HG03108 (cell line): ENCODE measurements around the gene EMSY.
"Not testable (repeated sequence)": the region's sequence is repeated elsewhere in the genome, so short reads cannot be mapped to it uniquely, and the experiment has no call there.

Source experiments
- ATAC-seq: cut with Tn5 transposase; IDR thresholded peaks from one replicate; pipeline ENCODE4 v1.9.1; 2021; ENCODE audit warnings: moderate library complexity; ENCODE audit not compliant: unreplicated experiment

EMSY gene, protein sequence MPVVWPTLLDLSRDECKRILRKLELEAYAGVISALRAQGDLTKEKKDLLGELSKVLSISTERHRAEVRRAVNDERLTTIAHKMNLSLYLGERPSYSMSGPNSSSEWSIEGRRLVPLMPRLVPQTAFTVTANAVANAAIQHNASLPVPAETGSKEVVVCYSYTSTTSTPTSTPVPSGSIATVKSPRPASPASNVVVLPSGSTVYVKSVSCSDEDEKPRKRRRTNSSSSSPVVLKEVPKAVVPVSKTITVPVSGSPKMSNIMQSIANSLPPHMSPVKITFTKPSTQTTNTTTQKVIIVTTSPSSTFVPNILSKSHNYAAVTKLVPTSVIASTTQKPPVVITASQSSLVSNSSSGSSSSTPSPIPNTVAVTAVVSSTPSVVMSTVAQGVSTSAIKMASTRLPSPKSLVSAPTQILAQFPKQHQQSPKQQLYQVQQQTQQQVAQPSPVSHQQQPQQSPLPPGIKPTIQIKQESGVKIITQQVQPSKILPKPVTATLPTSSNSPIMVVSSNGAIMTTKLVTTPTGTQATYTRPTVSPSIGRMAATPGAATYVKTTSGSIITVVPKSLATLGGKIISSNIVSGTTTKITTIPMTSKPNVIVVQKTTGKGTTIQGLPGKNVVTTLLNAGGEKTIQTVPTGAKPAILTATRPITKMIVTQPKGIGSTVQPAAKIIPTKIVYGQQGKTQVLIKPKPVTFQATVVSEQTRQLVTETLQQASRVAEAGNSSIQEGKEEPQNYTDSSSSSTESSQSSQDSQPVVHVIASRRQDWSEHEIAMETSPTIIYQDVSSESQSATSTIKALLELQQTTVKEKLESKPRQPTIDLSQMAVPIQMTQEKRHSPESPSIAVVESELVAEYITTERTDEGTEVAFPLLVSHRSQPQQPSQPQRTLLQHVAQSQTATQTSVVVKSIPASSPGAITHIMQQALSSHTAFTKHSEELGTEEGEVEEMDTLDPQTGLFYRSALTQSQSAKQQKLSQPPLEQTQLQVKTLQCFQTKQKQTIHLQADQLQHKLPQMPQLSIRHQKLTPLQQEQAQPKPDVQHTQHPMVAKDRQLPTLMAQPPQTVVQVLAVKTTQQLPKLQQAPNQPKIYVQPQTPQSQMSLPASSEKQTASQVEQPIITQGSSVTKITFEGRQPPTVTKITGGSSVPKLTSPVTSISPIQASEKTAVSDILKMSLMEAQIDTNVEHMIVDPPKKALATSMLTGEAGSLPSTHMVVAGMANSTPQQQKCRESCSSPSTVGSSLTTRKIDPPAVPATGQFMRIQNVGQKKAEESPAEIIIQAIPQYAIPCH (N-terminal part only)

DNA sequence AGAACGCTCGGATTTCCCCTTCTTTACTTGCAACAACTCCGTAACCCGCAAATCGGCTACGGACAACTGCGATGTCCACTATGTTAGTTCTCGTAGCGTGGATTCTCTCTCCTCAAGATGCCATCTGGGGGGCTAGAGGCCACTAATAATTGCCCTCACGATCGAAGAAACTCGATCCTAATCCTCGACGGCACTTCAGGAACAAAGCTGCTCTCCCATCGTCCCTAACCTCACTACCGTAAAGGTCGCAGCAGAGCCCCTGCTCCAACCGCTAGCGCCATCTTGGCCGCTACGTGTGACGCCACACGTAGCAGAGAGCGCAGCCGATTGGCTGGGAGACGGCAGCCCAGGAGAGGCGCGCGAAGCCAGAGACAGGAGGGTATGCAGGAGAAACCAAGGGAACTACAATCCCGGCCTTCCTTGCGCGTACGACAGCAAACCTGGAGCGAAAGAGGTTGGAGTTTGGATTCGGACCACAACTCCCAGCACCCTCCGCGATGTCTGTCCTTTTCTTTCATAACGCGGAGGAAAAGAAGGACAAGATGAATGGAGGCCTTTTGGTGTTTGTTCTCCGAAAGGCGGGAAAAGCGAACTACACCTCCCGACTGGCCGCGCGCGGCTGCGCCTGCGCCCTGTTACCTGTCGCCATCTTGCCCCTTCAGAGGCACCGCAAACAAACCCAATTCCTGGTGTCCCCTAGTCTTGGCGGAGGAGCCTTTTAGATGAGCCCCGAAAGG lies at the start of gene EMSY:
TSS of gene EMSY (plus strand) at position 635 of the 737 bp plus-strand sequence. CDS start 1,921 bp downstream, outside the sequence.
- peak; percentile 91 for ATAC-seq

DNA sequence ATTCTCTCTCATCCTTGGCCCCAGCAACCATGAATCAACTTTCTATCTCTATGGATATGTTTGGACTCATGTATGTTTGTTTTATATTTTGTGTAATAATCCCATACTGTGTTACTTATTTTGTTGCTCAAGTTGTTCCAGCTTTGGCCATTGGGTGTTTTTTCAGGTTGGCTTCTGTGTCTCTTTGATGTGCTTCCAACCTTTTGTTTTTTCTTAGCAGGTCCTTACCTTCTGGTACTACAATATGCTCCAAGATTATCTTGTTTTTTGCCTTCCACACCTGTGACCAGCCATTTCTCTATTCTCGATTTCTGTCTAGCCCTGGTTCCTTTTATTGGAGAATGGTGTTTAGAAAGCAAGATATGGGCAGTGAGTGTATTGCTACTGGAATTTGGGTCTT lies 49.5 kb upstream of the EMSY start:
- ATAC-seq, result no peak

DNA sequence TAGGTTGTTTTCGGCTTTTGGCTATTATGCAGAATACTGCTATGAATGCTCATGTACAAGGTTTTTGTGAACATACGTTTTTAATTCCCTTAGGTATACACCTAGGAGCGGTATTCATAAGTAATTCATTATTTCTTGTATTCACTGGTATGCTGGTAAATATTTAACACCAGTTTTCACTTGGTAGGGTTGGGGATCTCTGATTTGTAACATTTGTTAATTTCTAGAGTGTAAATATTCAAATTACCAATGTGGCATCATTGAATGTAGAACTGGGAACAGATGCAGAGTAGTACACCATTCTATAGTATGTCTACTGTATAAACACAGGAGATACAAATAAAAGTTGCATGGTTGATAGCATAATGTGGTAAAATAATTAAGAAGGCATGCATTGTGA lies 47.4 kb upstream of the EMSY start:
- peak; percentile 80 for ATAC-seq

DNA sequence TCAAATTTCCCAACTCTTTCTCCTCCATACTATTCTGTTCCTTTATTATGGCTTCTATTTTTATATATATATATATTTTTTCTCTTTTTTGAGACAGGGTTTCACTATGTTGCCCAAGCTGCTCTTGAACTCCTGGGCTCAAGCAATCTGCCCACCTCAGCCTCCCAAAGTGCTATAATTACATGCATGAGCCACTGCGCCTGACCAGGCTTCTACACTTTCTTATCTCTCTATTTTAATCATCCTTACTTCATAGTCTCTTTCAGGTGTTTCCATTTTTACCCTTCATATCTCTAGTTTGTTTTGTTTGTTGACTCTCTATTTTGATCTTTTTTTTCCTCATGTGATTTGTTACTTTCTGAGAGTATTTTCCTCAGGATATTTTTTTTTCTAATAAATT lies 43.9 kb upstream of the EMSY start:
- ATAC-seq, result no peak

DNA sequence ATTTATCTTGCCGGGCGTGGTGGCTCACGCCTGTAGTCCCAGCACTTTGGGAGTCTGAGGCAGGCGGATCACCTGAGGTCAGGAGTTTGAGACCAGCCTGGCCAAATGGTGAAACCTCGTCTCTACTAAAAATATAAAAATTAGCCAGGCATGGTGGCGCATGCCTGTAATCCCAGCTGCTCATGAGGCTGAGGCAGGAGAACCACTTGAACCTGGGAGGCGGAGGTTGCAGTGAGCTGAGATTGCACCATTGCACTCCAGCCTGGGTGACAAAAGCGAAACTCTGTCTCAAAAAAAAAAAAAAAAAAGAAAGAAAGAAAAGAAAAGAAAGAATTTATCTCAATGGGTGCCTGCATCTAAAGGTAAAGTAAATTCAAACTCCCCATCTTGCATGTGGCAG lies 43.3 kb upstream of the EMSY start:
- not testable (repeated sequence) for ATAC-seq

DNA sequence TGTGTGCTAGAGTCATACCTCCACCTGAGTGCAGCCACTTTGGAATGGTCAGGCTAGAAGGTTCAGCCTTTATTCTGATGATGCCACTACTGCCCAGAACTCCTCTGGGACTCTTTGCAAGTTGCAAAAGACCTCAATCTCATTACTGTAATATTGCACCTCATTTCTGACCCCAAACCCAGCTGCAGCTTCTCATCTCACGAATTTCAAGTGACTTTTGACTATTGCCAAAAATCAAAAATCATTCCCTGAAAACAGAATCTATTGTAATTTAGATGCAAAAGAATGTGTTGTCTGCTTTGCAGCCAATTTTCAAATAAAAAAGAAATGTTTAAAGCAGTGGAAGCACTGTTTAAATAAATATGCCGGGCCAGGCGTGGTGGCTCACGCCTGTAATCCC lies 38.5 kb upstream of the EMSY start:
- ATAC-seq, result no peak

DNA sequence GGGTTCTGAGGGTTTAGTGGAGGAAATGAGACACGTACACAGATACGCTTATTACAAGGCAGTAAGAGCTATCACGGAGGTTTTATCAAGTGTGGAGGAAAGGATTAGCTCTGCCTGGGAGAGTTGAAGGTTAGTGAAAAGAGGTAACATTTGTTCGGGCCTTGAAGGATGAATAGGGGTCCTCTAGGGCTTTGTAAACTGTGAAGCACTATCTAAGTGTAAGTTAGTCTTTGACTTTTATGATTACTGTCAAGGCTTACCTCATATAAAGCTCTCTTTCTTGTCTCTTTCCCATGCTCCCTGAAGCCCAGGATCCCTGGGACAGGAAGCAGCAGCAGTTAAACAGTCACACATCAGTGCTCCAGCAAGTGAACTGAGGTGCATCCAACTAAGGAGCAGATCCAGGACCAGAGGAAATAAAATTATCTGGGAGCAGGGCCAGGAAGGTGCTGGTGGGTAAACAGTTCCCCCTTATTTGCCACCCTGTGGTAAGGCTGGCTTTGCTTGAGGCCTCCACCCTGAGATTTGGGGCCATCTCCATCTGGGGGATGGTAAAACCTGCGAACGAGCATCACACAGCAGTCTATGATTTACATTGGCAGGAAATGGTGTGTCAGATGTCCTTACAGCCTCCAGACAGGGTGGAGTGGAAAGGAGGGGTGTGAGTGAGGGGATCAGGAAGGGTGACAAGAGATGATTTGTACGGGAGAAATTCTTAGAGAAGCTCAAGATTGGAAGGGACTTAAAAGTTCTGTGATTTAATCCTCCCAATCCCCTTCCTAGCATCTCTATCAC lies 36.5 kb upstream of the EMSY start:
- no peak for ATAC-seq

DNA sequence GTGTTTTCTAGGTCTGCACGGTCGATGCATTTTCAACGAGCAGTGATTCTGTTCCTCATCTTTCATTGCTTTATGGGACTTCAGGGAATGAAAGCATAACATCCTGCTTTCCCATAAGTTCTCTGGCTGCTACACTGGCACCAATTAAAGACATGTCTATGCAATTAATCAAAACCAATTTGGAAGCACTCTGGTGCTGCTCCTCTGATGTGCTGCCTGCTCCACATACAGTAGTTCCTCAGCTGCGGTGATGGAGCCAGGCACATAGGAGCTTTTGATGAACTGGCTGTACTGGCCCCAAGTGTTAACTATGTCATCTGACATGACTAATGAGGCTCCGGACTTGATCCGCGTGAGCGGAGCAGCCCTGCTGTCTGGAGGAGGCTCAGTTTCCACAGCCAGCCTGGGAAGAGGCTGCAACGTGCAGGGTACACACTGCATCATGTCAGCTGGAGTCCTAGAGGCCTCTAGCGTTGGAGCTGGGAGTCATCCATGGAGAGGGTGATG lies 33.9 kb upstream of the EMSY start:
- ATAC-seq, result no peak

DNA sequence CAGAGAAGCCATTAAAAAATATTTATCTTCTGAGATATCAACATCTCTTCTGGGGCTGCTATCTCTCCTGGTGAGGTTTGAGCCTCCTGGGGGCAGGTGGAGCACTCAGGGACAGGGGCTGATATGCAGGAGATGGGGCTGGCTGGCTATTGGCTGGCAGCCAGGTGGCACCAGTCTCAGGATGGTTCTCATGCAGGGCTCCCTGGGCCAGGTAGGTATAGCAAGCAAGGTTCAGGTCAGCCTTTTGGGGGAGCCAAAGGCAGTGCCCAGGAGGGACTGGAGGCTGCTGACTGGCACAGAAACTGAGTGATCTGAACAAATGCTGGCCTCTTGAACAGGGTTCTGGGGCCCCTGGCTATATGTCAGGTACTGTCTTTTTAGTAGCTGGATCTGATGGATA lies 29.7 kb upstream of the EMSY start:
- ATAC-seq, result no peak

DNA sequence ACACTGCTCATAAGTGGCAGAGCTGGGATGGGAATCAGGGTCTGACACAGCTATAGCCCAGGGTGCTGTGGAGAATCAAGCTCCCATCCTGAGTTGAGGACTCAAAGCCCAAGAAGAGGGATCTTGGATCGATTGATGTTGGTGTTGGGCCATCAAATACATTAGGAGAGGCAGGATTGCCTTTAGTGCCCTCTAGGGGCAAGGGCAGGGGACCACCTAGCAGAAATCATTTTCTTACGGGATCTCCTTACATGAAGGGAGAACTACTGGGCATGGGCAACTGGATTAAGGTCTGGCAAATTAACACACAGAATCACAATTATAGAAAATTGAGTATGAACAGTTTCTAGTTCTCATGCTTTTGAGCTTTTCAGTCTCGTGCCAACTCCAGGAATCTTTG lies 24.9 kb upstream of the EMSY start:
- no peak for ATAC-seq

DNA sequence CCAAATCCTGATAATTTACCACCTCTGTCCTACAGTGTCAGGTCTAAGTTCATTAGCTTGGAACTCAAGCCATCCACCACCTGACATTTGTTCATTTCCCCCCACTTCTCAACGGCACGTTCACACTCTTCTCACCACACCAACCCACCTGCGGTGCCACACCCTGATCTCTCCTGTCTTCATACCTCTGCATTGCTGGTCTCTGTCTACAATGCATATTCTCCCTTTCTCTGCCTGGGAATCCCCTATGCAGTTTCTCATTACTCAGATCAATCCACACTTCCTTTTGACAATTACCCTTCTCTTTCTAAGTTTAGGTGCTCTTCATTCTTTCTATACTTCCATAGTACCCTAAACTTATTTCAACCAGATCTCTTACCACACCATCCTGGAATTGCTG lies 20.4 kb upstream of the EMSY start:
- no peak for ATAC-seq

DNA sequence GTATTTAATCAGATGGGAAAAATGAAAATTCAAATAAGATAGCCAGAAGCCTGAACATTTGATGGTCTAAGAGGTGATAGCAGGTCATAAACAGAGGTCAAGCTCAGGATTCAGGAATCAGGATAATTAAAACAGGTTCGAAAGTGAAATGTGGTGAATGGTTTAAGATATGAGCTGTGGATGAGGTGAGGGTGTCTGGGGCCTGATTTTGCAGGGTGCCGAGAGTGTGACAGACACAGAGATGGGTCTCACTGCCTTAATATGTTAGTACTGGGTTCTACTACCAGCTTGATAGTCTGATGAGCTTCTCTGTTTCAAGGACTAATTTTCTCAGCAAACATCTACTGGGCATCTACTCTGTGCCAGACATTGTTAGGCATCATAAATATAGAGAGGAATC lies 19.9 kb upstream of the EMSY start:
- no peak for ATAC-seq

DNA sequence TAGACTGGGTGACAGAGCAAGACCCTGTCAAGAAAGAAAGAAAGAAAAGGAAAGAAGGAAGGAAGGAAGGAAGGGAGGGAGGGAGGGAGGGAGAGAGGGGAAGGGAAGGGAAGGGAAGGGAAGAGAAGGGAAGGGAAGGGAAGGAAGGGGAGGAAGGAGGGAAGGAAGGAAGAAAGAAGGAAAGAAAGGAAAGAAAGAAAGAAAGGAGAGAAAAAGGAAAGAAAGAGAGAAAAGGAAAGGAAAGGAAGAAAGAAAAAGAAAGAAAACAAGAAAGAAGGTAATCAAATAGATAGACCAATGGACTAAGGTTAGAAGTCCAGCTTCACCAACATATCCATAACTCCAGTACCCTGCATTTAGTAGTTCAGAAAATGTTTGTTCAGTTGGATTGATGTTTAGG lies 18.2 kb upstream of the EMSY start:
- no peak for ATAC-seq

DNA sequence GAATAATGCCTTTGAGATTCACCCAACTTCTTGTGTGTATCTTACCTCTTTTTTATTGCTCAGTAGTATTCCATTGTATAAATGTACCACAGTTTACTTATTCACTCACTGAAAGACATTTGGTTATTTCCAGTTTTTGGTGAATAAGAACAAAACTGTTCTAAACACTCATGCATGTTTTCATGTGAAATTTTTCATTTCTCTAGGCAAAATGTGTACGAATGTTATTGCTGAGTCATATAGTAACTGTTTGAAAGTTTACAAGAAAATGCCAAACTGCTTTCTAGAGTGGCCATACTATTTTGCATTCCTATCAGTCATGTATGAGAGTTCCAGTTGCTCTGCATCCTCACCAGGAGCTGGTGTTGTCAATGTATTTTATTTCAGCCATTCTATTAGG lies 8.8 kb upstream of the EMSY start:
- ATAC-seq, result no peak

DNA sequence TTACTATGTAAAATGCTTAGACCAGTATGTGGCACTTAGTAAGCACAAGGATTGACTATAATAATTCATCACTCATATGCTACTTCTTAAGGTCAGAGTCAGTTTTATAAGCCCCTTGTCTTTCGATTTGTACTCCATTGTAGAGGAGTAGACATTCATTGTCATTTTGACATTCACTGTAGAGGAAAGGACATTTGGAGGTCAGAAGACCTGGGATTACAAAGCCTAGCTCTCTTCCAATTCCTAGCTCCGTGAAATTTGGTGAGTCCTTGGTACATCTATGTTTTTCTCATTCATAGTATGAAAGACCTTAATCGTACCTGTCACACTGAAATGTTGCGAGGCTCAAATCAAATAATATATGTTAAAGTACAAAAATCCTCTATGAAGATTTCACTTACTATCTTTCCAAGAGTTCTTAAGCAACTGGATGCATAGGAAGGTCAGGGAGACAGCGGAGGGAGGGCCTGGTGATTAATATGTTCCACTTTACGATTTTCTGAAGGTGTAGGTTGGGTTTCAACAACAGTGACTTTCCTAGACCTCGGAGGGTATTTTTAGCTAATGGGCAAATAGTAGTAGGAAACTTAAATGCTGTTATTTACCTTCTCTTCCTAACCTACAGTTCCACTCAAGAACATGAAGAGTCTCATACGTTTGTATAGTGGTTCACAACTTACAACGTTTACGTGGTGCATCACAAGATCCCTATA lies 1.4 kb upstream of the EMSY start:
- no peak for ATAC-seq

DNA sequence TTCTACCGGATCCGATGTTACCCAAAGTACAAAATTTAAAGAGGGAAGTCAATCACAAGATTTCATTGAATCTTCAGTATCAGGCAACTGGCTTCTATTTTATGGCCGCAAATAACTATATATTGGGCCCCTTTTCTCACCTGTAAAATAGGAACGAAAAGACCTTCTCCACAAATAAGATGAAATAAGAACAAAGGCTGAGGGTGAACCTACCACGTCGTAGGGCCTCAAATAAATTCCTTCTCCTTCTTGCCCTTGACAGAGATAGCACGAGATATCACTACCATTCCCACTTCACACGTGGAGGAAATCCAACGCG lies 794 bp upstream of the EMSY start:
- ATAC-seq, result no peak

DNA sequence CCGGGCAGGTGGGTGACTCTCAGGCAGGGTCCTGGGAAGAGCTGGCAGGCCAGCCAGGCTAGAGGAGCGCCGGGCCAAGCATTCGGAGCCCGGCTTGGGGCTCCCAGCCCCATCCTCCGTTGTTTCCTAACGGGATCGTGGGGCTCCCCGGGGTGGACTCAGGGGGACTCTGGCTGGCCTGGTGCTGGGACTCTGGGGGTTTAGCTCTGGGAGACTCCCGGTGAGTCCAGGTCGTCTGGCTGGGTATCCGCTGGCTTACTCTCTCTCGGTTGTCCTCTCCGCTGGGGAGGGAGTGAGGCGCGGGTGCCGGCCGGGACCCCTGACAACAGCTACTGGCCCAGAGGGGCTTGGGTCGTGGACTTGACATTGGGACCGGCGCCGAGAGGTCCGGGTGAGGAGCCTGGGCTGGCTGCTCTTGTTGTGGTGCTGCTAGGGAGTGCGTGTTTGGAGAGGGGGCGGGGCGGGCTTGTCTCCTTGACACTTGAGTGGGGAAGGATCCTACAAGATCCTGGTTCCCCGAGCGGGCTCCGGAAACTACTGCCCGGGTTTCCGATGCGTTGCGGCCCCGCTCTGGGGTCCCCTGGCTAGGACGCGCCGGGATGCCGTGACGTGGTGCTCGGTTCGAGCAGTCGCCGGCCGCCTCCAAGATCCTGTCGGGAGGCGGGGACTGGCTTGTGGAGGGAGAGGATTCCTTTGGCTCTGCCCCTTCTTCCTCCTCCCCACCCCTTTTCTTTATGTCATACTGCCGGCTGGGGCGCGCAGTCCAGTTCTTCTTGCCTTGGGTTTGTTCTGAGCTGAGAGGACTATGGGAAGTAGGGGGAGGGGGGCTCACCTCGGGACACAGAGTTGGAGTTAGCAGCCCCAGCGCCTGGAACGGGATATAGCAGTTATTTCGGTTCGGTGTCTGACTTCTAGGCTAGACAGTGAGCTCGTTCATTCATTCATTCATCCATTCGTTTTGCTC lies 585 bp downstream of the EMSY start:
- peak; percentile 3 for ATAC-seq

DNA sequence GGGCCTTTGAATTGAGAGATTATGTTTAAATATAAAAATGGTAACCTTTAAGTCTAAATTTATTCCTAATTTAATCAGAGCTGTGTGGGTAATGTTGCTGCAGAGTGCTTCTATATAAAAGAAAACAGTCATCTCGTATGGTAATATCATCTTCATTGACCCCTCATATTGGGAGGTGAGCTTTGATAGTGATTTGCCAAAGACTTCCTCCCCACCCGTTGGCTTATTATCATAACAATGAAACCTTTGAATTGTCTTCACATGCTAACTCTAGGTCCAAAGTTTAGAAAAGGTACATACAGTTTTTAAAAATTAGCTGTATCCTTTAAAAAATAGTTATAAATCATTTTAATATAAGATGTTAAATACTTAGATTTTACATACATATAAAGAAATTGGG lies 3.7 kb downstream of the EMSY start:
- no peak for ATAC-seq
